NK-92 treated with Interleukin-12 subunit alpha and Interleukin-12 subunit beta, amount 100 ng/mL, for 24 hours (cell line): ENCODE measurements around the gene MBP.
"Not testable (repeated sequence)": the region's sequence is repeated elsewhere in the genome, so short reads cannot be mapped to it uniquely, and the experiment has no call there.

Experiments
- DNase-seq: peaks from one replicate; lab custom pipeline; 2025; lab: John Stamatoyannopoulos, UW

MBP gene

GRCh38 chr18:76970770-76971559, 161.6 kb downstream of the MBP start:
- DNase-seq, result no peak

DNA sequence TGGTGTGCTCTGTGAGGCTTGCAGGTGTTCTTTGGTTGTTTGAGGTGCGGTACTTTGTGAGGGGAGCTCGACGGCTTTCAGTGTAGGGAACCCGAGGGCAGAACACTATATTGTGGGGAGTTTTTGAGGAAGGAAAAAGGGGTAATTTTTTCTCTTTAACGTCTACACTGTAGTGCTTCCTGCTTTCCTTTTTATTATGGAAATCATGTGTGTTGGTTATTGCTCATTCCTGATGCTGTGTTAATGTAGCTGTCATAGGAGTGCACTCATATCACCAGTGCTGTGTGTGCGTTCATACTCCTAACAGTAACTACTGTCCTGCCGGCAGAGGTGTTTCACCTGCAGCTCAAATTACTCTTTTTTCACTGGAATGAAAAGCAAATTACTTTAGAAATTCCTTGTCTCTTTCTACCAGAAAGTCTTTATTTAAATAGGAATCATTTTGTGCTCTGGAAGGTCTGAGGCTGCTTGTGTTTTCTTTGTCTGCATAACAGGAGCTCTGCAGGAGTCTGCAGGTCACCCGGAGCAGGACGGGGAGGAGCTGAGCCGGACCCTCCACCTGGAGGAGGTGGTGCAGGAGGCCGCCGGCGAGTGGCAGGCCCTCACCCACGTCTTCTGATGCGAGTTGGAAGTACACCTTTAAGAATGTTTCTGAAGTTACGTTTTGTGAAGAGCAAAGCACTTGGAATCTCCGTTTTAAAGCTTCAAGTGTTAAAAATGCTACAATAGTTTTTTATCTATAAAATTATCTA, 164.7 kb downstream of the MBP start:
- no peak for DNase-seq

- DNase-seq, result not testable (repeated sequence)
These were observed 165.3 kb downstream of the MBP start for GRCh38 chr18:76967299-76967698.

DNA sequence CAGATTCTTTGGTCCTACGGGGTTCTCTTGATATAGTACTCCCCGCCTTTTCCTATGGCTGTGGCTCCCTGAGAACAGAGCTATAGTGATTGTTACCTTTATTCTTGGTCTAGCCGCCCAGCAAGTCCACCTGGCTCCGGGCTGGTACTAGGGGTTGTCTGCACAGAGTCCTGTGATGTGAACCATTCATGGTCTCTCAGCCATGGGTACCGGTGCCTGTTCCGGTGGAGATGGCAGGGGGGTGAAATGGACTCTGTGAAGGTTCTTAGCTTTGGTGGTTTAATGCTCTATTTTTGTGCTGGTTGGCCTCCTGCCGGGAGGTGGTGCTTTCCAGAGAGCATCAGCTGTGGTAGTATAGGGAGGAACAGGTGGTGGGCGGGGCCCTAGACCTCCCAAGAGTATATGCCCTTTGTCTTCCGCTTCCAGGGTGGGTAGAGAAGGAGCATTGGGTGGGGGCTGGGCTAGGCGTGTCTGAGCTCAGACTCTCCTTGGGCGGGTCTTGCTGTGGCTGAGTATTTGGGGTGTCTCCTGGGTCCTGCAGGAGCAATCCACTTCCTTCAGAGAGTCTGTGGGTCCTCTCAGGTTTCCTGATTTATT, 166.9 kb downstream of the MBP start:
- DNase-seq, result not testable (repeated sequence)

- no peak for DNase-seq
These were observed 168.6 kb downstream of the MBP start for GRCh38 chr18:76963936-76964335.

- no peak for DNase-seq
These were observed 169.7 kb downstream of the MBP start for GRCh38 chr18:76962851-76963250.

- DNase-seq, result no peak
These were observed 172.0 kb downstream of the MBP start for GRCh38 chr18:76960528-76961035.

- DNase-seq, result no peak
These were observed 173.0 kb downstream of the MBP start for GRCh38 chr18:76959605-76960004.

- DNase-seq, result no peak
These were observed 173.8 kb downstream of the MBP start for GRCh38 chr18:76958692-76959341.

- no peak for DNase-seq
These were observed 174.9 kb downstream of the MBP start for GRCh38 chr18:76957384-76958355.

DNA sequence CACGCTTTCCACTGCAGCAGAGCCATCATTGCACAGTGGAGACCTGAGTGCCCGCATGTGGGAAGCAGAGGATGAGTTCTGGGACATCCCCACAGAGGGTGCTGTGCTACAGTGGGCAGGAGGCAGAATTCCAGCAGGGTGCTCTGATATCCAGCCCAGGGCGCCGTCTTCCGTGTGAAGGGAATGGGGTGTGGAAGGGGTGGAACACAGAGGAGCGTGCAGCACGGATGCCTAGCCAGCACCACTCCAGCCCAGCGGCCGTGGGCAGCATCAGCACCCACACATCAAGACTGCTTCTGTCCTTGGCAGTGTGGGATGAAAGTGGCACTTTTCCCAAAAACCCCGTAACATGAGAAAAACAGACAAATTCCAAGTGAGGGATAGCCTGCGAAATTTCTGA, 175.9 kb downstream of the MBP start:
- no peak for DNase-seq

GRCh38 chr18:76955524-76956170, 176.9 kb downstream of the MBP start:
- no peak for DNase-seq

DNA sequence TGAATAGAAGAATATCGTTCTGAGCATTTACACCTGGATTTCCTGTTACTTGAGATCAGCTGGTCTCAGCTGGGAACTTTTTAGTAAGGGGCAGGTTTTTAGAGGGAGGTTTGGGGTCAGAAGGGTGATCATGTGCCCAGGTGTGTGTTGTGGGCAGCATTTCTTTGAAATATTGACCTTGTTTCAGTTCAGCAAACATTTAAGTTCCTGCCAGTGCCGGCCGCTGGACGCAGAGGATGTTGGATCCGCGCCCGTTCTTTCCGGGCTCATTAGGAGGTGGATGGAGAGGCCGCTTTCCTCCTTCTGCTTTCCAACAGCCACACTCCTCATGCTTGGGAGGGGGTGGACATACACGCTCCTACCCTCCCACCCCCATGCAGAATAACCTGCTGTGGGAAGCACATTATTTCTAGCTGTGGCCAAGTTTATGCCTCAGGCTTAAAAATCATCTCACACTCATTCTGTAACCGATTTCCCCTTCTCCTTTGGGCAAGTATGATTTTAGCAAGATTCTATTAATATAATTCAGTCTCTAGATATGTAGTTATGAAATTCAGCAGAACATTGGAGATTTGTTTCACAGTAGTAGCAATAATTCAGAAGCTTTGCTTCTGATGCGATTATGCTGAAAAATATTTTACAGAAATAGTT, 178.9 kb downstream of the MBP start:
- no peak for DNase-seq

DNA sequence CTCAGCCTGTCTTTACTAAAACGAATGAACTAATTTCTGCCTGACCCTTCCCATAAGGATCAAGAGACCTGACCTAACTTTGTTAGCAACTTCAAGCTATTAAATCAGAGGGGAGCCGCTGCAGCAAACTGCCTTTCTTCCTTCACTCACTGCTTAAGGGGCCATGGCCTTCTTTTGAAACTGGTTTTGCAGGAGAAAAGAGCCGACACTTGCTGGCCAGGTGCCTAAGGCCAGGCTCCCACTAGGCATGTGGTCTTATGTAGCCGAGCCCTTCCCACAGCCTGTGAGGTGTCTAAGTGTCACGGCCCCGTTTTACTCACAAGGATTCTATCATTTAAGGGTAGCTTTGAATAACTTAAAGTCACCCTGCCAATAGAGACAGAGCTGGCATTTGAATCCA, 179.4 kb downstream of the MBP start:
- no peak for DNase-seq

GRCh38 chr18:76952747-76953146, 179.8 kb downstream of the MBP start:
- no peak for DNase-seq

- no peak for DNase-seq
These were observed 180.9 kb downstream of the MBP start for GRCh38 chr18:76951456-76952247.

DNA sequence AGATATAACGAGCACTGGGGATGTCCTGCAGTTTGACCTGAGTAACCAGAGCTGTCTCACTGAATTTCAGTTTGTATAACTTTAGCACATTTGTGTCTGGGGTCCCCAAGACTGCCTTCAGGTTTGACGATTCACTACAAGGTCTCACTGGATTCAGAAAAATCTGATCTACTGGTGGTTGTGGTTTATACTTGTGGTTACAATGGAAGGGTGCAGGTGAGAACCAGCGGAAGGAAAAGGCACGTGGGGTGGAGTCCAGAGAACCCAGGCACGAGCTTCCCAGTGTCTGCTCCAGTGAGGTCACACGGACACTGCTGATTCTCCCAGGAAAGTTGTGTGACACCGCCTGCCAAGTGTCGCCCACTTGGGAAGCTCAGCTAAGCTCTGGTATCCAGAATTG, 184.2 kb downstream of the MBP start:
- DNase-seq, result no peak

GRCh38 chr18:76944346-76944745, 188.2 kb downstream of the MBP start:
- DNase-seq, result not testable (repeated sequence)
